IPS-15b (cell line): Measurements from ENCODE around the gene MTF1.

Source experiments
- H3K27me3 ChIP-seq: one replicate; pipeline ENCODE4 v1.6.1; 2013; ENCODE audit warnings: low read length; ENCODE audit not compliant: control insufficient read depth, insufficient read depth
- H3K36me3 ChIP-seq: one replicate; pipeline ENCODE4 v1.6.1; 2013; ENCODE audit warnings: low read length; ENCODE audit not compliant: control insufficient read depth, insufficient read depth
- H3K4me1 ChIP-seq: one replicate; pipeline ENCODE4 v1.6.1; 2013; ENCODE audit warnings: mild to moderate bottlenecking, low read length; ENCODE audit not compliant: control insufficient read depth, insufficient read depth
- H3K4me3 ChIP-seq: one replicate; pipeline ENCODE4 v1.5.1; 2013; ENCODE audit warnings: low read depth, low read length
- H3K9ac ChIP-seq: one replicate; pipeline ENCODE4 v1.6.1; 2013; ENCODE audit warnings: low read depth, mild to moderate bottlenecking, low read length
- H3K9me3 ChIP-seq: one replicate; pipeline ENCODE4 v1.6.1; 2013; ENCODE audit warnings: mild to moderate bottlenecking, low read length; ENCODE audit not compliant: control insufficient read depth, insufficient read depth

The MTF1 gene

DNA sequence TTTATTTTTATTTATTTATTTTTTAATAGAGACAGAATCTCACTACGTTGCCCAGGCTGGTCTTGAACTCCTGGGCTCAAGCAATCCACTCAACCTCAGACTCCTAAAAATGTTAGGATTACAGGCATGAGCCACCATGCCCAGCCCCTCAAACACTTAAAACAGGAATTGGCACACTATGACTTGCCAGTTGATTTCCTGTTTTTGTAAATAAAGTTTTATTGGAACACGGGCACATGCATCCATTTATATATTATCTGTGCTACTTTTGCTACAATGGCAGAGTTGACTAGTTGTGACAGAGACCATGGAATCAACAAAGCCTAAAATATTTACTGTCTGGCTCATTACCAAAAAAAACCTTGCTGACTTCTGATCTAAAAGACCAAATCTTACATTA is 35.4 kb downstream of the MTF1 start:
- H3K9me3 ChIP-seq: no peaks in the 10 kb centered on the region
- no peak overlapping the region for H3K4me3 ChIP-seq
- H3K36me3 ChIP-seq: peaks cover 13% of the 10 kb centered on the region
- no peaks in the 10 kb centered on the region for H3K27me3 ChIP-seq
- H3K9ac ChIP-seq: no peak overlapping the region
- no peaks in the 10 kb centered on the region for H3K4me1 ChIP-seq

DNA sequence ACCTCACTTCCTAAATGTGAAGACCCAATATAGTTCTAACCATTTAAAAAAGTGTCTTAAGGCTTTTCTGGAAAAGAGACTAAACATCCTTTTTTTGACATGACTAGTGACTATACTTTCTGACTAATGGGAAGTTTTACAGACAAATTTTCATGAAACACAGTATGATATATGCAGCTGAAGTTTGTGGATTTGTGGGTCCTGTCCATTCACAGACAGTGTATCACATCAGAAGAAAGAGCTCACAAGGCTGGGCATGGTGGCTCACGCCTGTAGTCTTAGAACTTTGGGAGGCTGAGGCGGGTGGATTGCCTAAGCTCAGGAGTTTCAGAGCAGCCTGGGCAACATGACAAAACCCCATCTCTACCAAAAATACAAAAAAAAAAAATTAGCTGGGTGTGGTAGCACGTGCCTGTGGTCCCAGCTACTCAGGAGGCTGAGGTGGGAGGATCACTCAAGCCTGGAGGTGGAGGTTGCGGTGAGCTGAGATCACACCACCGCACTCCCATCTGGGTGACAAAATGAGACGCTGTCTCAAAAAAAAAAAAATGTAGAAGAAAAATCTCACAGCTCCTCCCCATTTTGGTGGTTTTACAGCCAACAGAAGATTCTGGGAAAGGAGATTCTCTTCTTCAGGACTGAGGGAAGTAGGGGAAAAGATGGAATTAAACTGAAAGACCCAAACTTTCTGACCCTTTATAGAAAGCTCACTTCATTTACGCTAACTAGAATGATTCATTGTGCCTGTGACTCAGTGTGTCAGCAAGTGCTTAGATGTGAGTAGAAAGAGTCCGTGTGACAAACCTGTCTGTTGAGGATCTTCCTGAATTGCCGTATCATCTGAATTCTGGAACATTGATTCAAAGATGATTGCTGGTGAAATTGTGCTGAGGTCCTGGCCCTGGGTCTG is 36.2 kb downstream of the MTF1 start:
- H3K36me3 ChIP-seq: peaks cover 13% of the 10 kb centered on the region
- H3K9ac ChIP-seq: no peak overlapping the region
- H3K4me3 ChIP-seq: no peak overlapping the region
- no peaks in the 10 kb centered on the region for H3K9me3 ChIP-seq
- H3K27me3 ChIP-seq: no peaks in the 10 kb centered on the region
- no peaks in the 10 kb centered on the region for H3K4me1 ChIP-seq

DNA sequence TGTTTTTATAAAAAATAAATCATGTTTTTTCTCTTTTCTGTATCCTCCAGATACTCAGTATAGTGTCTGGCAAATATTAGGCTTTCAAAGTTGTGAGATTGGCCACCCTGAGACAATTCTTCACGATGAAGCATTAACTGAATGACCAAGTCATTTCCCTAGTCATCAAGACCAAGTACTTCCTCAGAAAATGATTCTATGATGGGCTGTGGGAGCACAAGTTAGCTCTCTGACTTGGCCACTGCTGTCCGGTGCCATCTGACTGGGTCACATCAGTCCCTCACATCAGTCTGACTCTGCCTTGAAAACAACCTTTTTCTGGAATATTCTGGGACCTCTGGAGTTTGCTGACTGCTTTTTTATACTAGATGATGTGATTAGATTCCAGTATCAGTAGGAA is 37.9 kb downstream of the MTF1 start:
- no peak overlapping the region for H3K9ac ChIP-seq
- peaks cover 2% of the 10 kb centered on the region for H3K4me1 ChIP-seq
- no peaks in the 10 kb centered on the region for H3K9me3 ChIP-seq
- peaks cover 15% of the 10 kb centered on the region for H3K36me3 ChIP-seq
- no peak overlapping the region for H3K4me3 ChIP-seq
- H3K27me3 ChIP-seq: no peaks in the 10 kb centered on the region

DNA sequence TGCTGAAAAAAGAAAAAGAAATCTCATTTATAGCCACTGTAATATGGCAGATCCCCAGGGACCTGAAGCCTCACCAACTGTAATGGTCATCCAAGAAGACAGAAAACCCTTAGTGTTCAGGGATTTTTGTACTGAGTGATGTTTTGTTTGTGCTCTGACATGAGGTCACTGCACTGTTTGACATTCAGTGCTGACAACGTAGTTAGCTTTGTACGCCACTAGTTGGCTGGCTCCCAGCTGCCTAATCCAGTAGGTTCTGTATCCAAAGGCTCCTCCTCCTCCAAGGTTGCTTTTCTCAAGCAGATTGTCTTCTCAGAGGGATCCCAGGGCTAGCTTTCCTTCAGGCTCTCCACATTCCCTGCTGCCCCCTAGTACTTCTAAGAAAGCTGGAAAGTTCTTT is 41.9 kb downstream of the MTF1 start:
- Histone ChIP-seq H3K4me1 (peaks cover 2% of the 10 kb centered on the region), H3K9me3 (no peaks in the 10 kb centered on the region), H3K4me3 (no peak overlapping the region), H3K9ac (no peak overlapping the region), H3K36me3 (peaks cover 12% of the 10 kb centered on the region), H3K27me3 (no peaks in the 10 kb centered on the region)

DNA sequence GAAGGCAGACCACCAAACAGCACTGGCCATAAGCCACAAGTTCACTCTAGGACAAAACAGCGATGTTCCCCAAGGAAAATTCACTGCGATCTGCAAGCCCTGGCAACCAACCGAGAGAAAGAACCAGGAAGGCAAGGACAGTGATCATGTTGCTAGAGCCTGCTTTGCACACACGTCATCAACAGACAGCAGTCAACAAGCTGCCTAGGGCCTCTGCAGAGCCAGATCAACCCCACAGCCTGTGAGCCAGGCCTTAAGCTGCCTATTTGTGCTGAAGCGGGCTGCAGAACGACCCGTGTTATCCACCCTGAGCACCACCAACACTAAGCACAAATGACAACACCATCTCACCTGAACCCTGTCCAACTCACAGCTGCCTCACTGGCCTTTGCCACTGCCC is 45.1 kb downstream of the MTF1 start:
- Histone ChIP-seq H3K4me3 (no peak overlapping the region), H3K27me3 (no peaks in the 10 kb centered on the region), H3K36me3 (peaks cover 3% of the 10 kb centered on the region), H3K9ac (no peak overlapping the region), H3K9me3 (no peaks in the 10 kb centered on the region), H3K4me1 (peaks cover 2% of the 10 kb centered on the region)

DNA sequence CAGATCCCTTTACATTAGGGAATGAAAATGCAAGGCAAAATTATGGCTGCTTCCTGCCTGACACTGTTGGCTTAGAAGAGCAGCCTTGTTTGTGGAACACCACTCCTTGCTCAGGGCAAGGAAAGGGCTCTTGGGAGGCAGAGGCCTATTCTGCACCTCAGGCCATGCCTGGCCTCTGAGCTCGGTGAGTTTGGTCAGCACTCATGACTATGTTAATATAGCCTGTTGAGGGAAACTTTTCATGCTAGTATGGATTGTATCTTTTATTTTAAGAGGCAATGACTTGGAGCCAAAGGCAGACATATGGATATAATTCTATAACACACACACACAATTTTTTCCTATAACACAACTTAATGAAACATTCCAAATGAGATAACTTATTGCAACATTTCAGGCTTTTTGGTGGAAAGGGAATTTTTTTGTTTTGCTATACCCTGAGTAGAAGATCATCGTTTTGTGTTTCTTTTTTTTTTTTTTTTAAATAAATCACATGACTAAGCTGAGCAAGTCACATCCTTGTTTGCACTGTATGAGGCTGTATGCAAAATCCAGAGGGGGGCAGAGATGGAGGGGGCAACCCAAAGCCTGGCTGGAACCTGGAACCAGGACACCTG is 45.8 kb downstream of the MTF1 start:
- Histone ChIP-seq H3K9ac (no peak overlapping the region), H3K27me3 (no peaks in the 10 kb centered on the region), H3K4me1 (peaks cover 2% of the 10 kb centered on the region), H3K4me3 (no peak overlapping the region), H3K36me3 (peaks cover 3% of the 10 kb centered on the region), H3K9me3 (no peaks in the 10 kb centered on the region)

DNA sequence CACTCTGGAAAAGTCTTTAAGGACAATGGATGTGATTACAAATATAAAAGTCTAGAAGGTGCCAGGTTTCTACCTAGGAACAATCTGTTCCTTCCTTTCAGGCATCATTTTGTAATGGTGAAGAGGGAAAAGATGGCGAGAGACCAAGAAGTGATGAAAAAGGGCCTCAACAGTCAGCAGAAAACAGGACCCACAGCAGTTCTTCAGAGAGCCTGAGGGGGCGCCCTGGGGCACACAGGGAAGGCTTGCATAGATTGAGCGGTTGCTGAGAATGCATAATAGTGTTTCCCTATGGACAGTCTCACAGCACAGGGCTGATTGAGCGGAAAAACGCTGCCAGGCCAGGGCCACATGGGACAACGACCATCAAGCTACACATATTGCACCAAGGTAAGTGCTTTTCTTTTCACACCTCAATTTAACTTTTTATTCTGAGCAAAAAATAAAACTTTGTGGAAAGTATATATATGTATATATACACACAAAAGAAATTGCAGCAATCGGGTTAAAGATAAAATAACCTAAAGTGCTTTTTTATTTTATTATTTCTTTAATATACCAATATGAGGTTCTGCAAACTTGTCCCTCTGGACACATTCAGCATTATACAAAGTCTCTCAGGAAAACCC is 48.3 kb downstream of the MTF1 start:
- peaks cover 6% of the 10 kb centered on the region for H3K36me3 ChIP-seq
- H3K4me3 ChIP-seq: no peak overlapping the region

DNA sequence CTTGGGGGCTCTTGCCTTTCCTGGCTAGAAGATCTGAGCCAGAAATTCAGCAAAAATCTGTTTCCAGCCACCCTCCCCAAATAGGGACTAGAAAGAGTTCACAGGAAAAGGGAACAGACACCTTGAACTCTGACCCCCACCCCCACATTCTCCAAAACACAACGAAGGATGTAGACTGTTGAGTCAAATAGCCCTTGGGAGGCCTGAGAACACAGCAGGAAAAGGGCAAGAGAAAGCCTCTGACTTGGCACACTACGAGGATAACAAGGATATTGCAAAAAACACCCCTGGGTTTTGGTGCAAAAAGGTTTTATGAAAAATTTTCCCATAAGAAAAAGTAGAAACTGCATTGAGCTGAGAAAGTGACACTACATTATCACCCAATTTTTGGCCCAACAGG is 49.5 kb downstream of the MTF1 start:
- H3K9ac ChIP-seq: no peak overlapping the region
- H3K4me1 ChIP-seq: peaks cover 3% of the 10 kb centered on the region
- no peak overlapping the region for H3K4me3 ChIP-seq
- peaks cover 18% of the 10 kb centered on the region for H3K36me3 ChIP-seq
- no peaks in the 10 kb centered on the region for H3K27me3 ChIP-seq
- H3K9me3 ChIP-seq: no peaks in the 10 kb centered on the region

More for the DNA sequence above, 48.3 kb downstream of the MTF1 start:
- H3K4me1 ChIP-seq: peaks cover 3% of the 10 kb centered on the region
- no peaks in the 10 kb centered on the region for H3K9me3 ChIP-seq
- no peak overlapping the region for H3K9ac ChIP-seq
- H3K27me3 ChIP-seq: no peaks in the 10 kb centered on the region

DNA sequence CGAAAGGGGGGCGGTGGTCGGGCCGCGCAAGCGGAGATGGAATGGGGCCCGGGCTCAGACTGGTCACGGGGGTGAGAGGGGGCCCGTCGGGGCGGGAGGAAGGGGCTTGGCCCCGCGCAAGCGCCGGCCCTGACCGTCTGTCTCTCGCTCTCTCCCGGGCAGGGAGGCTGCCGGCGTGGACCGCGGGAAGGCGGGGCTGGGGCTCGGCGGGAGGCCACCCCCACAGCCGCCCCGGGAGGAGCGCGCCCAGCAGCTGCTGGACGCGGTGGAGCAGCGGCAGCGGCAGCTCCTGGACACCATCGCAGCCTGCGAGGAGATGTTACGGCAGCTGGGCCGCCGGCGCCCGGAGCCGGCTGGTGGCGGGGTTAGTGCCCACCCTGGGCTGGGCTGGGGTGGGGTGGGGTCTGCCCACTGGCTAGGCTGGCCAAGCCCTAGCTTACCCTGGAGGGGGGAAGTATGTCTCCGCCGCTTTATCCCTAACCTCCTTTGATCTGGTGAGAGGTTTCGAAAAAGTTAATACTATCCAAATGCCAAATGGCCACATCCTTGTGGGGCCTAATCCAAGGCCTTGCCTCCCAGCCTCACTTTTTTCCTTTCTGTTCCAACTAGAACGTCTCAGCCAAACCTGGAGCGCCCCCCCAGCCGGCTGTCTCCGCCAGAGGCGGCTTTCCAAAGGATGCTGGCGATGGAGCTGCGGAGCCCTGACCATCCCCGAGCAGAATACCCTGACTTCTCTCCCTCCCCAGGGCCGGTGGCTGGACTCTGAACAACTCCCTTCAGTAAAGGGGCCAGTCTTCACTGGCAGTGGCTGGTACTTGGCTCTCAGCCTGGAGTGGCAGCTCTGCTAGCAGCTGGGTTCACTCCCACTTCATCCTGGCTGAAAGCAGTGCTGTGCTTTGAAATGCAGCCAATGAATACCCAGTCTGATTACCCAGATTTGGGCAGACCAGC is 50.7 kb downstream of the MTF1 start:
- Histone ChIP-seq H3K4me3 (peak overlapping the region; percentile 94), H3K4me1 (peaks cover 3% of the 10 kb centered on the region), H3K9me3 (no peaks in the 10 kb centered on the region), H3K27me3 (no peaks in the 10 kb centered on the region), H3K36me3 (peaks cover 30% of the 10 kb centered on the region), H3K9ac (peak overlapping the region; percentile 9)

DNA sequence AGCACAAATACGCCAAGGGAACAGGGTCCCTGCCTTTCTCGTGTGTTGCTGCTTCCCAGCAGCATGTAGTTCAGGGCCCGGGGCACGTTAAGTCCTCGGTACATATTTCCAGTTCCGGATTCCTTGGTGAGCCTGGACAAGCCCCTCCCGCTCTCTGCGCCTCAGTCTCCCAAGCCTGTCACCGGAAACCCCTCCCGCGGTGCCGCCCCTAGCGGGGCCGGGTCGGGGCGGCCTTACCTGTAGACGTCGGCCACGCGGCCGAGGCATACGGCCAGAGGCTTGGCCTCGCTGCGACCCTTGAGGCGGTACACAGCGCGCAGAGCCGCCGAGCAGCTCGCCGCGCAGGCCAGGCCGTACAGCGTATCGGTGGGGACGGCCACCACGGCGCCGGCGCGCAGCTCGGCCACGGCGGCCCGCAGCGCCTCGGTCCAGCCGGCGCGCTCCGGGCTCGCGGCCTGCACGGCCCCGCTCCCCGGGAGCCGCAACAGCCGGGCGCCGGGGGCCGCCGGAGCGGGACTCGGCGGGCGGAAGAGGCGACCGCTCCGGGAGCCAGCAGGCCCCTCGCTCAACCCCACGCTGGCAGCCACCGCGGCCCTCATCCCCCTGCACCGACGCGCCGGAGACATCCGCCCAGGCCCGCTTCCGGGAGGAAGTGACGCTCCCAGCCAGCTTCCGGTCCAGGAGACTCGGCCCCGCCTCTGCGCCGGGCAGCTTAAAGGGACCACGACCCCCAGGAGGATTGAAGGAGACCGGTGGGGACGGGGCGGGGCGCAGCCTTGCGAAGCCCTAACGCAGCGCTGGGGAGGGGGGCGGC is 51.6 kb downstream of the MTF1 start, which contains the start of the genes C1orf122 and YRDC:
Gene C1orf122, plus strand, starts transcription at position 236 of the 814 bp plus-strand sequence. CDS start 615 bp downstream, outside the sequence.
Gene YRDC, minus strand, starts transcription at position 654 of the 814 bp plus-strand sequence. Its CDS starts 28 bp downstream, at position 626.
- Histone ChIP-seq H3K4me3 (peak within 1 kb of the TSS; percentile 94), H3K9ac (peak within 1 kb of the TSS; percentile 87), H3K4me1 (peaks cover 3% of the 10 kb centered on the region), H3K27me3 (no peaks in the 10 kb centered on the region), H3K36me3 (peaks cover 37% of the 10 kb centered on the region), H3K9me3 (no peaks in the 10 kb centered on the region)
